Calu3 (cell line): Measurements from ENCODE around the gene AKR7A2. TPM values are rescaled to one million over a fixed set of nuclear protein-coding genes. Genes with fewer than 3 reads are reported as not detected.

Experiments used
- BruUV-seq: library from RNA; stranded (reverse); fragments of 400-500 nt; replicated peaks from 2 replicates; lab custom pipeline; 2021; lab: Mats Ljungman, UMichigan
- CTCF ChIA-PET: fragments of 300-600 bp; sonication (Branson Sonifier 250); formaldehyde crosslinking; loops from one replicate; lab custom pipeline; 2022; ENCODE audit warnings: antibody characterized with exemption; lab: Charles Lee
- DNase-seq: peaks from one replicate; pipeline ENCODE4 v3.0.0; 2022
- H3K27ac Mint-ChIP-seq: one replicate; pipeline ENCODE4 v1.8.0; 2022; ENCODE audit warnings: mixed read lengths; ENCODE audit not compliant: unreplicated experiment
- H3K27me3 Mint-ChIP-seq: one replicate; pipeline ENCODE4 v1.8.0; 2022; ENCODE audit warnings: mixed read lengths; ENCODE audit not compliant: unreplicated experiment
- H3K36me3 Mint-ChIP-seq: one replicate; pipeline ENCODE4 v1.8.0; 2022; ENCODE audit warnings: mild to moderate bottlenecking, moderate library complexity, mixed read lengths; ENCODE audit not compliant: insufficient read depth, unreplicated experiment
- H3K4me1 Mint-ChIP-seq: one replicate; pipeline ENCODE4 v1.8.0; 2022; ENCODE audit warnings: mild to moderate bottlenecking, low read depth, mixed read lengths; ENCODE audit not compliant: unreplicated experiment
- H3K4me3 Mint-ChIP-seq: one replicate; pipeline ENCODE4 v1.8.0; 2022; ENCODE audit warnings: mild to moderate bottlenecking, low read depth, moderate library complexity, mixed read lengths; ENCODE audit not compliant: unreplicated experiment
- H3K9me3 Mint-ChIP-seq: one replicate; pipeline ENCODE4 v1.8.0; 2022; ENCODE audit warnings: low read depth, mixed read lengths; ENCODE audit not compliant: unreplicated experiment
- CTCF ChIP-seq: fragments of 200-600 bp; IDR thresholded peaks from one replicate; pipeline ENCODE4 v1.8.0; 2022; ENCODE audit warnings: antibody characterized with exemption; ENCODE audit not compliant: unreplicated experiment
- intact Hi-C: fragments of 100-400 bp; cut with micrococcal nuclease; formaldehyde crosslinking; loops from one replicate; pipeline ENCODE4 v1.10.0; 2022; ENCODE audit not compliant: unreplicated experiment
- total RNA-seq: library from RNA; stranded (reverse); gene quantifications from 2 replicates; pipeline ENCODE4 v1.2.3, GENCODE V29; 2022

Gene AKR7A2
- total RNA-seq, 1 experiment from 2014 or later, result 25.7 TPM

- CTCF ChIA-PET, result no interaction called here
- Mint-ChIP-seq H3K27ac (no peak overlapping the region), H3K36me3 (peaks cover 6% of the 10 kb centered on the region), H3K4me3 (no peak overlapping the region), H3K4me1 (no peaks in the 10 kb centered on the region), H3K9me3 (no peaks in the 10 kb centered on the region), H3K27me3 (no peaks in the 10 kb centered on the region)
- BruUV-seq, result no TSS peak
- DNase-seq, result no peak
- intact Hi-C loops, result no loop called here
- no peak for TF ChIP-seq CTCF
These were observed 9.1 kb upstream of the AKR7A2 start for GRCh38 chr1:19321071-19321470.

- no TSS peak for BruUV-seq
- H3K36me3 Mint-ChIP-seq, result no peaks in the 10 kb centered on the region
- no peak for DNase-seq
These were observed 7.3 kb upstream of the AKR7A2 start for GRCh38 chr1:19319196-19319595.

GRCh38 chr1:19317126-19317910 is 5.4 kb upstream of the AKR7A2 start:
- H3K9me3 Mint-ChIP-seq, result no peaks in the 10 kb centered on the region
- intact Hi-C loops, result no loop called here

More at GRCh38 chr1:19319196-19319595, 7.3 kb upstream of the AKR7A2 start:
- H3K4me3 Mint-ChIP-seq, result no peak overlapping the region
- no peaks in the 10 kb centered on the region for H3K9me3 Mint-ChIP-seq
- CTCF ChIA-PET, result no interaction called here
- no peak for TF ChIP-seq CTCF
- no peak overlapping the region for H3K27ac Mint-ChIP-seq
- intact Hi-C loops, result no loop called here
- H3K4me1 Mint-ChIP-seq, result peaks cover 6% of the 10 kb centered on the region
- no peaks in the 10 kb centered on the region for H3K27me3 Mint-ChIP-seq

GRCh38 chr1:19315378-19316198 is 3.6 kb upstream of the AKR7A2 start:
- BruUV-seq, result no TSS peak
- Mint-ChIP-seq H3K4me3 (no peak overlapping the region), H3K4me1 (peaks cover 25% of the 10 kb centered on the region), H3K27ac (no peak overlapping the region), H3K27me3 (no peaks in the 10 kb centered on the region), H3K9me3 (no peaks in the 10 kb centered on the region), H3K36me3 (peaks cover 26% of the 10 kb centered on the region)
- intact Hi-C loops, result no loop called here
- TF ChIP-seq CTCF, result no peak
- DNase-seq, result no peak
- CTCF ChIA-PET, result no interaction called here

More at GRCh38 chr1:19317126-19317910, 5.4 kb upstream of the AKR7A2 start:
- no peak overlapping the region for H3K27ac Mint-ChIP-seq
- TF ChIP-seq CTCF, result no peak
- no TSS peak for BruUV-seq
- CTCF ChIA-PET, result no interaction called here
- peaks cover 16% of the 10 kb centered on the region for H3K4me1 Mint-ChIP-seq
- H3K4me3 Mint-ChIP-seq, result no peak overlapping the region
- no peak for DNase-seq
- no peaks in the 10 kb centered on the region for H3K27me3 Mint-ChIP-seq
- peaks cover 13% of the 10 kb centered on the region for H3K36me3 Mint-ChIP-seq
